MM.1S (cell line): ENCODE measurements around the gene HSPB9.

Source experiments
- EZH2 ChIP-seq: fragments of 300-600 bp; sonication (generic); optimal IDR thresholded peaks from 2 replicates; pipeline ENCODE3; 2017; ENCODE audit warnings: low read depth, mild to moderate bottlenecking, antibody characterized with exemption, low read length, mixed read lengths
- TF ChIP-seq, protein P1 (sequence below): fragments of 300-600 bp; sonication (generic); IDR thresholded peaks from 2 replicates; pipeline ENCODE4 v1.5.1; 2016; ENCODE audit warnings: antibody characterized with exemption, low read length, mixed read lengths

DNA sequence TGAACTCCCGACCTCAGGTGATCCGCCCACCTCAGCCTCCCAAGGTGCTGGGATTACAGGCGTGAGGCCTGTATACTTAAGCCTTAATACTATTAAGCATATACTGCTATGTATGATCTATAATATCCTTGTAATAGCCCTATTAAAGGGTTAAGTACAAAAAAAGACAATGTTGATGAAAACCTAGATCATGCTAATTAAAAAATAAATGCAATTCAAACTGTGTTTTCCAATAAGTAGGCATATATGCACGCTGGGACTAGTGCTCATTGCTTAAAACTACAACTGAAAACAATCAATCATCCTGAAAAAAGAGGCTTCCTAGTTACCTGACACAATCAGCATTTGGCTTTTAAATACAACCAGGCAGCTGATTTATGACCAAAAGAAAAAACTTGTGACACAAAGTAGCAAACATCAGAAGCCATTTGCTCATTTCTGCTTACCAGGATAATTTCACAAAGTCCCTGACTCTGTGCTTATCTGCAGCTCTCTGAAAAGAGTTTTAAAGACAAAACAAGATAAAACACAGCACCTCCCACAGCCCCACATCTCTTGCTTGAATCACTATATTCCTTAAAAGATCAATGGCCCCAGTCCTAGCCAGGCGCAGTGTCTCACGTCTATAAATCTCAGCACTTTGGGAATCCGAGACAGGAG lies 35.4 kb upstream of the HSPB9 start:
- no peak for TF ChIP-seq EZH2
- TF ChIP-seq, protein P1, sequence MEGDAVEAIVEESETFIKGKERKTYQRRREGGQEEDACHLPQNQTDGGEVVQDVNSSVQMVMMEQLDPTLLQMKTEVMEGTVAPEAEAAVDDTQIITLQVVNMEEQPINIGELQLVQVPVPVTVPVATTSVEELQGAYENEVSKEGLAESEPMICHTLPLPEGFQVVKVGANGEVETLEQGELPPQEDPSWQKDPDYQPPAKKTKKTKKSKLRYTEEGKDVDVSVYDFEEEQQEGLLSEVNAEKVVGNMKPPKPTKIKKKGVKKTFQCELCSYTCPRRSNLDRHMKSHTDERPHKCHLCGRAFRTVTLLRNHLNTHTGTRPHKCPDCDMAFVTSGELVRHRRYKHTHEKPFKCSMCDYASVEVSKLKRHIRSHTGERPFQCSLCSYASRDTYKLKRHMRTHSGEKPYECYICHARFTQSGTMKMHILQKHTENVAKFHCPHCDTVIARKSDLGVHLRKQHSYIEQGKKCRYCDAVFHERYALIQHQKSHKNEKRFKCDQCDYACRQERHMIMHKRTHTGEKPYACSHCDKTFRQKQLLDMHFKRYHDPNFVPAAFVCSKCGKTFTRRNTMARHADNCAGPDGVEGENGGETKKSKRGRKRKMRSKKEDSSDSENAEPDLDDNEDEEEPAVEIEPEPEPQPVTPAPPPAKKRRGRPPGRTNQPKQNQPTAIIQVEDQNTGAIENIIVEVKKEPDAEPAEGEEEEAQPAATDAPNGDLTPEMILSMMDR: no peak
